GM21737 (cell line): Measurements from ENCODE around the gene SPIB.
"Not testable (repeated sequence)": the region's sequence is repeated elsewhere in the genome, so short reads cannot be mapped to it uniquely, and the experiment has no call there.

ENCODE experiments used
- ATAC-seq: cut with Tn5 transposase; IDR thresholded peaks from one replicate; pipeline ENCODE4 v1.9.1; 2021; ENCODE audit warnings: mild to moderate bottlenecking, moderate library complexity; ENCODE audit not compliant: unreplicated experiment

SPIB gene

GRCh38 chr19:50465986-50466705, 47.4 kb downstream of the SPIB start:
- no peak for ATAC-seq

- no peak for ATAC-seq
These were observed 47.9 kb downstream of the SPIB start for GRCh38 chr19:50466706-50467039.

- ATAC-seq = no peak
These were observed 48.8 kb downstream of the SPIB start for GRCh38 chr19:50467566-50467965.

- ATAC-seq = no peak
These were observed 50.1 kb downstream of the SPIB start for GRCh38 chr19:50468818-50469217.

GRCh38 chr19:50473336-50473735, 54.6 kb downstream of the SPIB start:
- ATAC-seq = not testable (repeated sequence)

GRCh38 chr19:50475101-50475568, 56.4 kb downstream of the SPIB start:
- ATAC-seq = no peak

- peak; percentile 24 for ATAC-seq
These were observed 57.0 kb downstream of the SPIB start for GRCh38 chr19:50475736-50476223.

- ATAC-seq = peak; percentile 81
These were observed 57.6 kb downstream of the SPIB start, which contains the start of the genes EMC10 and GARIN5A for GRCh38 chr19:50476224-50476906. TSS of gene EMC10 (plus strand) at chr19:50476507. CDS start at chr19:50476545, 38 bp downstream. TSS of gene GARIN5A (minus strand) at chr19:50476848. CDS start at chr19:50476388, 460 bp downstream.

- no peak for ATAC-seq
These were observed 58.1 kb downstream of the SPIB start for GRCh38 chr19:50476907-50477238.

GRCh38 chr19:50477751-50478515, 59.2 kb downstream of the SPIB start:
- no peak for ATAC-seq

- no peak for ATAC-seq
These were observed 60.4 kb downstream of the SPIB start for GRCh38 chr19:50478901-50479715.

- no peak for ATAC-seq
These were observed 61.1 kb downstream of the SPIB start for GRCh38 chr19:50479761-50480251.

GRCh38 chr19:50480281-50481111, 61.8 kb downstream of the SPIB start:
- no peak for ATAC-seq
